Endodermal cell (in vitro differentiated cells): ENCODE measurements around the gene LZTS2. TPM values are rescaled to one million over a fixed set of nuclear protein-coding genes. Genes with fewer than 3 reads are reported as not detected.

Source experiments
- DNase-seq: peaks from one replicate; pipeline ENCODE4 v3.0.0-alpha.2; 2017
- H3K27ac ChIP-seq: 2 replicates; pipeline ENCODE4 v1.5.1; 2013; ENCODE audit warnings: mild to moderate bottlenecking, low read depth, low read length, moderate library complexity
- H3K27me3 ChIP-seq: 2 replicates; pipeline ENCODE4 v1.6.1; 2013; ENCODE audit warnings: mild to moderate bottlenecking, low read length, moderate library complexity; ENCODE audit not compliant: insufficient read depth, control insufficient read depth, poor library complexity, severe bottlenecking
- H3K36me3 ChIP-seq: 2 replicates; pipeline ENCODE4 v1.7.0; 2013; ENCODE audit warnings: mild to moderate bottlenecking, low read length, moderate library complexity; ENCODE audit not compliant: control insufficient read depth, insufficient read depth
- H3K4me1 ChIP-seq: one replicate; pipeline ENCODE4 v1.7.0; 2013; ENCODE audit warnings: low read length; ENCODE audit not compliant: control insufficient read depth, insufficient read depth
- H3K4me3 ChIP-seq: 2 replicates; pipeline ENCODE4 v1.5.1; 2013; ENCODE audit warnings: mild to moderate bottlenecking, low read length, moderate library complexity
- H3K9ac ChIP-seq: 2 replicates; pipeline ENCODE4 v1.6.1; 2013; ENCODE audit warnings: mild to moderate bottlenecking, low read length, moderate library complexity; ENCODE audit not compliant: poor library complexity, severe bottlenecking; ENCODE audit errors: extremely low read depth
- H3K9me3 ChIP-seq: 2 replicates; pipeline ENCODE4 v1.6.1; 2013; ENCODE audit warnings: mild to moderate bottlenecking, low read length, moderate library complexity; ENCODE audit not compliant: control insufficient read depth
- H3K27ac Mint-ChIP-seq: 2 replicates; pipeline ENCODE4 v1.8.0; 2020; ENCODE audit warnings: mixed read lengths
- H3K27me3 Mint-ChIP-seq: 2 replicates; pipeline ENCODE4 v1.8.0; 2021; ENCODE audit warnings: mild to moderate bottlenecking, mixed read lengths; ENCODE audit not compliant: insufficient read depth
- H3K36me3 Mint-ChIP-seq: 2 replicates; pipeline ENCODE4 v1.8.0; 2020; ENCODE audit warnings: low read depth, mixed read lengths
- H3K4me1 Mint-ChIP-seq: 2 replicates; pipeline ENCODE4 v1.8.0; 2020; ENCODE audit warnings: mixed read lengths
- H3K4me3 Mint-ChIP-seq: 2 replicates; pipeline ENCODE4 v1.8.0; 2020; ENCODE audit warnings: mild to moderate bottlenecking, moderate library complexity, mixed read lengths
- H3K9me3 Mint-ChIP-seq: 2 replicates; pipeline ENCODE4 v1.8.0; 2020; ENCODE audit warnings: mild to moderate bottlenecking, mixed read lengths
- CTCF ChIP-seq: fragments of 200-600 bp; sonication (generic); conservative IDR thresholded peaks from 2 replicates; pipeline ENCODE4 v1.5.0; 2021; ENCODE audit warnings: antibody characterized with exemption, mild to moderate bottlenecking
- WGBS, 2 experiments: methylation state at CpG; one replicate each; pipeline versions ENCODE4 v1.1.5 to v1.1.7; 2013; ENCODE audit warnings: missing lambda C conversion rate in 2 of 2, mixed read lengths in 1 of 2; ENCODE audit not compliant: insufficient coverage in 1 of 2, insufficient read length in 1 of 2; 5-methylcytosine and 5-hydroxymethylcytosine counted together
- total RNA-seq, 2 donors: library from RNA; stranded (reverse); fragmentation: NEBNext Ultra II Directional in 1 of 2; extraction: Animal tissue kit (Norgen Biotek cat#: 25700) in 1 of 2; gene quantifications; 2 replicates in 1 of 2; 3 replicates in 1 of 2; pipeline ENCODE4 v1.2.1, GENCODE V29; 2021

Gene LZTS2
- total RNA-seq, 2 donors from 2014 or later, result 76.8 to 85.9 TPM

GRCh38 chr10:101018118-101018599 lies 18.6 kb downstream of the LZTS2 start:
- H3K36me3 ChIP-seq, result no peaks in the 10 kb centered on the region
- 41 to 70% methylated on average over 2 to 20 of the region's 20 CpGs for WGBS, 2 experiments
- Mint-ChIP-seq H3K9me3 (no peaks in the 10 kb centered on the region), H3K27me3 (peaks cover 72% of the 10 kb centered on the region), H3K4me3 (peak overlapping the region; percentile 44), H3K27ac (no peak overlapping the region), H3K36me3 (no peaks in the 10 kb centered on the region), H3K4me1 (peaks cover 12% of the 10 kb centered on the region)
- peaks cover 63% of the 10 kb centered on the region for H3K27me3 ChIP-seq
- no peak overlapping the region for H3K4me3 ChIP-seq
- no peak overlapping the region for H3K9ac ChIP-seq
- DNase-seq, result peak; percentile 70
- H3K27ac ChIP-seq, result no peak overlapping the region
- no peaks in the 10 kb centered on the region for H3K9me3 ChIP-seq
- no peak for TF ChIP-seq CTCF
- H3K4me1 ChIP-seq, result no peaks in the 10 kb centered on the region

GRCh38 chr10:101018600-101019439 lies 19.2 kb downstream of the LZTS2 start:
- Mint-ChIP-seq H3K27me3 (peaks cover 72% of the 10 kb centered on the region), H3K4me1 (peaks cover 8% of the 10 kb centered on the region), H3K36me3 (no peaks in the 10 kb centered on the region), H3K9me3 (no peaks in the 10 kb centered on the region), H3K4me3 (peak overlapping the region; percentile 44), H3K27ac (no peak overlapping the region)
- Histone ChIP-seq H3K9ac (no peak overlapping the region), H3K27ac (no peak overlapping the region), H3K27me3 (peaks cover 63% of the 10 kb centered on the region), H3K4me1 (no peaks in the 10 kb centered on the region), H3K9me3 (no peaks in the 10 kb centered on the region), H3K36me3 (no peaks in the 10 kb centered on the region), H3K4me3 (no peak overlapping the region)
- TF ChIP-seq CTCF, result peak; percentile 95
- peak; percentile 98 for DNase-seq
- WGBS, 2 experiments, result 19 to 27% methylated on average over 19 to 45 of the region's 45 CpGs

GRCh38 chr10:101019440-101019703 lies 19.8 kb downstream of the LZTS2 start:
- Mint-ChIP-seq H3K9me3 (no peaks in the 10 kb centered on the region), H3K4me1 (peaks cover 4% of the 10 kb centered on the region), H3K4me3 (no peak overlapping the region), H3K27ac (no peak overlapping the region), H3K36me3 (no peaks in the 10 kb centered on the region), H3K27me3 (peaks cover 68% of the 10 kb centered on the region)
- Histone ChIP-seq H3K4me3 (no peak overlapping the region), H3K4me1 (no peaks in the 10 kb centered on the region), H3K9ac (no peak overlapping the region), H3K36me3 (no peaks in the 10 kb centered on the region), H3K27ac (no peak overlapping the region), H3K27me3 (peaks cover 63% of the 10 kb centered on the region), H3K9me3 (no peaks in the 10 kb centered on the region)
- no peak for TF ChIP-seq CTCF
- no peak for DNase-seq
- WGBS, 2 experiments, result 47 to 100% methylated on average over 1 to 2 of the region's 2 CpGs
